Left lung (tissue), 10 donors: Measurements from ENCODE around the gene PRLR. TPM values are rescaled to one million over a fixed set of nuclear protein-coding genes. Genes with fewer than 3 reads are reported as not detected.

ENCODE experiments used
- ATAC-seq: fragments of 200-7000 bp; cut with Tn5 transposase; one replicate; pipeline ENCODE4 v1.9.1; 2020; ENCODE audit warnings: moderate library complexity
- DNase-seq, 4 donors: peaks; one replicate each; pipeline ENCODE4 v3.0.0-alpha.2; 2013 to 2020
- H3K27ac ChIP-seq, 2 donors: fragments of 200-600 bp; sonication (generic) in 1 of 2; one replicate each; pipeline versions ENCODE4 v1.5.0 to v1.8.0; 2020 to 2021
- H3K27me3 ChIP-seq, 2 donors: fragments of 200-600 bp; sonication (generic) in 1 of 2; one replicate each; pipeline versions ENCODE4 v1.5.0 to v1.8.0; 2020 to 2021
- H3K36me3 ChIP-seq, 2 donors: fragments of 200-600 bp; sonication (generic) in 1 of 2; one replicate each; pipeline versions ENCODE4 v1.5.0 to v1.8.0; 2020 to 2021
- H3K4me1 ChIP-seq, 2 donors: fragments of 200-600 bp; one replicate each; pipeline ENCODE4 v1.8.0; 2021
- H3K4me3 ChIP-seq, 2 donors: fragments of 200-600 bp; sonication (generic) in 1 of 2; one replicate each; pipeline versions ENCODE4 v1.5.0 to v1.8.0; 2020 to 2021; ENCODE audit warnings: mild to moderate bottlenecking in 1 of 2
- H3K9me3 ChIP-seq, 2 donors: fragments of 200-600 bp; sonication (generic) in 1 of 2; one replicate each; pipeline versions ENCODE4 v1.5.0 to v1.8.0; 2020 to 2021
- CTCF ChIP-seq, 2 donors: fragments of 200-600 bp; sonication (generic) in 1 of 2; IDR thresholded peaks; one replicate each; pipeline versions ENCODE4 v1.5.0 to v1.8.0; 2021; ENCODE audit warnings: antibody characterized with exemption in 2 of 2
- intact Hi-C, 2 donors: fragments of 100-400 bp; cut with DNase I; formaldehyde crosslinking; loops; one replicate each; pipeline versions ENCODE4 v1.11.2 to v1.14.2; 2022
- polyA plus RNA-seq, 6 donors: library from polyadenylated mRNA; unstranded; fragments of 120-200 nt; gene quantifications; one replicate each; pipeline ENCODE4 v1.2.1, GENCODE V29; 2013; ENCODE audit not compliant: insufficient read length in 6 of 6
- total RNA-seq, 2 donors: library from RNA; stranded (reverse); fragmentation: NEBNext Ultra II Directional; extraction: Animal tissue kit (Norgen Biotek cat#: 25700); gene quantifications; one replicate each; pipeline ENCODE4 v1.2.1, GENCODE V29; 2021
- donor health status: DM: no; HTN: yes; CAD: no.
- donor health status: DM: no; HTN: no; CAD: no.

PRLR gene
- total and polyA plus RNA-seq, 8 donors = 0.84 to 4.1 (median 2.5) TPM

GRCh38 chr5:35009019-35009418, 221.3 kb downstream of the PRLR start:
- no peak for DNase-seq
- no peak for TF ChIP-seq CTCF (IDR thresholded peaks at IDR 0.05)
- Histone ChIP-seq H3K36me3 (no peaks in the 10 kb centered on the region), H3K27me3 (no peaks in the 10 kb centered on the region), H3K9me3 (no peaks in the 10 kb centered on the region), H3K4me1 (no peaks in the 10 kb centered on the region), H3K4me3 (no peak overlapping the region), H3K27ac (no peak overlapping the region)
- ATAC-seq = no peak
- intact Hi-C loops = no loop called here

DNA sequence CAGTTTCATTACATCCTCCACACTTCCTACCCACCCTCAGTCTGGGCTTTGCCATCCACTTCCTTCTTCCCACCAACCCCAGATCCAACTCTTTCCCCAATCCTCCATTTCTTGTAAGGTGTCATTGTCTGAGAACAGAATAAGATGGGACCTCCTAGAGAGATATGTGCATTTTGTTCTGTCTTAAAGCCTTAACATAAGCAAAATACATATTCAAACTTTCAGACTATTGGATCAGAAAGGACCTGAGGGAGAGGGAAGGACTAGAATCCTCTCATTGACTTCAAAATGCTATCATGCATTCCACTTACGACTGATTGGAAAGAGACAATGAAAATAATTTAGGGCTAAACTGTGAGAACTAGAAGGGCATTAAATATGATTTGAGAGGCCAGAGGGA, 225.5 kb downstream of the PRLR start:
- no peak overlapping the region for H3K27ac ChIP-seq
- H3K9me3 ChIP-seq = no peaks in the 10 kb centered on the region
- intact Hi-C loops = no loop called here
- ATAC-seq = no peak
- no peak for TF ChIP-seq CTCF (IDR thresholded peaks at IDR 0.05)
- no peaks in the 10 kb centered on the region for H3K4me1 ChIP-seq
- H3K27me3 ChIP-seq = peaks cover 0 to 9% of the 10 kb centered on the region in 2 donors
- no peaks in the 10 kb centered on the region for H3K36me3 ChIP-seq
- DNase-seq = no peak
- H3K4me3 ChIP-seq = no peak overlapping the region

GRCh38 chr5:35004200-35004599, 226.1 kb downstream of the PRLR start:
- TF ChIP-seq CTCF (IDR thresholded peaks at IDR 0.05) = no peak
- peaks cover 0 to 9% of the 10 kb centered on the region in 2 donors for H3K27me3 ChIP-seq
- H3K27ac ChIP-seq = no peak overlapping the region
- ATAC-seq (no peak), DNase-seq (no peak)
- no peak overlapping the region for H3K4me3 ChIP-seq
- H3K9me3 ChIP-seq = no peaks in the 10 kb centered on the region
- intact Hi-C loops = no loop called here
- H3K36me3 ChIP-seq = no peaks in the 10 kb centered on the region
- no peaks in the 10 kb centered on the region for H3K4me1 ChIP-seq

DNA sequence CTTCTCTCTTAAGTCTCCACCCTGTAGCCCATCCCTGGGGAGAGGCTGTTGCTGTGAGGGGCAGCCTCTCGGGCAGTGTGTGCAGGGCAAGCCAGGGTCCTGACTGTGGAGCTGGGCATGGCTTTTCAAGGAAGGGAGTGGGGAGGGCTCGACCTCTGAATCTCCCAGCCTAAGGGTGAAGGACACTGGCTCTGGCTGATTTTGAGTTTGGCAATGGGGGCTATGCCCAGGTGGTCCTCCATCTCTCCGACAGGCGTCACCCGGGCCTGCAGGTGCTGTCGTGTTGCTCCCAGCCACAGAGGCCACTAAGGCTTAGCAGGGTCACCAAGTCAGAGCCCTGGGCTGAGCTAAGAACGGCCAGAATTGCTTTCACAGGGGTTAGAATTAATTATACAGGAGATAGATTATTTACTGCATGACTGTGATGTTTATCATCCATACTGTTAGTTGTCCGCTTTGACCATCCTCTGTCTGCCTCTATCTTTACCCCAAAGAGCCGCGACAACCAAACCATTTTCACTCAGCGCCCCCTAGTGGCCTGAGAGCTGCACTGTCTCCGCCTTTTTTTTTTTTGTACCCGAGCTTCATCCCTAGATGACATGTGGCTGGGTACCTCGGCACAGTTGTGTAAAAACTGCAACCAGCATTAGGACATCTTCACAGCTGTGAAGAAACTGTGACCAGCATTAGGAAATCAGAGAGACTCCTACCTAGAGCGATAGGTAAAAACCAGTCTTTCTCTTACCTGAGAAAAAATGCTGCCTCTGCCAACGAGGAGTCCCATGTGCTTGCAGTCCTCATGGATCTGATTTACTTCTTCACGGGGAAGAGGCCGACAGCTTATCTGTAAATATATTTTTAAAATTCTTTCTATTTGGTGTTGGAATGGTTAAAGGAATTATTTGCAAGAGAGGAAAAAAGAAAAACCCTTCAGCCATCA, 227.0 kb downstream of the PRLR start:
- intact Hi-C loops = no loop called here
- H3K36me3 ChIP-seq = no peaks in the 10 kb centered on the region
- H3K4me3 ChIP-seq = no peak overlapping the region
- no peaks in the 10 kb centered on the region for H3K4me1 ChIP-seq
- DNase-seq (peak in 3 of 4 donors; percentile 24 to 50 (median 38)), ATAC-seq (peak; percentile 91)
- H3K27ac ChIP-seq = no peak overlapping the region
- peak; percentile 68 to 89 for TF ChIP-seq CTCF (IDR thresholded peaks at IDR 0.05)
- no peaks in the 10 kb centered on the region for H3K9me3 ChIP-seq
- H3K27me3 ChIP-seq = peaks cover 0 to 9% of the 10 kb centered on the region in 2 donors

DNA sequence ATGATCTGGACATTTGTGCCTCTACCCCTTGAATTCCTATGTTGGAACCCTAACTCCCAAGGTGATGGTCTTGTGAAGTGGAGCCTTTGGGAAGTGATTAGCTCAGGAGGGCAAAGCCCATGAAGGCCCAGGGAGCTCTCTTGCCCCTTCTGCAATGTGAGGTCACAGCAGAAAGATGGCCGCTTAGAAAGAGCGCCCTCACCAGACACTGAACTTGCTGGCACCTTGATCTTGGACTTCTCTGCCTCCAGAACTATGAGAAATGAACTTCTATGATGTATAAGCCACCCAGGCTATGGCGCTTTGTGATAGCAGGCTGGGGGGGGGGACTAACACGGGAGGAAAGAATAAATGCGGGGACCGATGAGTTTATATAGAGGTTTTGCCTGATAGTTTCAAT, 227.8 kb downstream of the PRLR start:
- no peak for TF ChIP-seq CTCF (IDR thresholded peaks at IDR 0.05)
- H3K4me1 ChIP-seq = no peaks in the 10 kb centered on the region
- peaks cover 0 to 9% of the 10 kb centered on the region in 2 donors for H3K27me3 ChIP-seq
- no peak for ATAC-seq
- no peaks in the 10 kb centered on the region for H3K36me3 ChIP-seq
- H3K4me3 ChIP-seq = no peak overlapping the region
- H3K9me3 ChIP-seq = no peaks in the 10 kb centered on the region
- DNase-seq = no peak
- intact Hi-C loops = no loop called here
- H3K27ac ChIP-seq = no peak overlapping the region
